ENCODE data around the gene ADK.

Gene ADK

DNA sequence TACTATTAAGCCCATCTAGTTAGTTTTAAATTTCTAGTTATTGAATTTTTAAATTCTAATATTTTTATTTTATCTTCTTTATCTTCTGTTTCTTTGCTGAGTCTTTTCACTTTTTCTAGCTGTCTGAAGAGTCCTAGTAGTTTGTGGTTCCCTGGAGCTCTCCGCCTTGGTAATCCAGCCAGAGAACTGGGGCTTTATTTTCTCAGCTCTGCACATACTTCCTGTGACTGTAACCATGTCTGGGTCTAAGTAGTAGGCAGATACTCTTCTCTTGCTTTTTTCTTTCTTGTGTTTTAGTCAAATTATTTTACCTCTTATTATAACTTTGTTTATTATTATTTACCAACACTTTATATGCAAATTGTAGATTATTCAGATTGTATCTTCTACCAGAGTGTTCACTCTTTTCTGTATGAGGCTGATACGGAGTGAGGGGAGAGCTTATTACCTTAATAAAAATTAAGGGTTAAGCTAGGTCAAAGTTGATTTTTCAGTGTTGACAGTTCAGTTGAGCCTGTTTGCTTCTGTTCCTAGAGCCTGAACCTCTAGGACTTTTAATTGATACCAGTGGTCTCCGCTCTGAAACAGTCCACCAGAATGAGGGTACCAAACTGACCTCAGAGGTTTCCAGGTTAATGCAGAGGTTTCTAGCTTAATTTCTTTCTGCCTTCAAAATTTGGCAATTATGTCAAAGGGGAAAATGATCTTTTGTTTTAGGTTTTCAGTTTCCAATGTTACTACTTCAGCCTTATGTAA lies 155.4 kb downstream of the ADK start:
- Histone ChIP-seq H3K4me1 (ENCODE audit: control insufficient read depth in 1 of 2, insufficient read depth in 1 of 2, low read depth in 1 of 2, low read length in 1 of 2) (no peaks in the 10 kb centered on the region), H3K9me3 (no peaks in the 10 kb centered on the region), H3K27me3 (no peaks in the 10 kb centered on the region), H3K36me3 (no peaks in the 10 kb centered on the region), H3K27ac (no peak overlapping the region), H3K4me3 (ENCODE audit: low read depth in 1 of 2, low read length in 1 of 2) (no peak overlapping the region)
- TF ChIP-seq, protein P1, sequence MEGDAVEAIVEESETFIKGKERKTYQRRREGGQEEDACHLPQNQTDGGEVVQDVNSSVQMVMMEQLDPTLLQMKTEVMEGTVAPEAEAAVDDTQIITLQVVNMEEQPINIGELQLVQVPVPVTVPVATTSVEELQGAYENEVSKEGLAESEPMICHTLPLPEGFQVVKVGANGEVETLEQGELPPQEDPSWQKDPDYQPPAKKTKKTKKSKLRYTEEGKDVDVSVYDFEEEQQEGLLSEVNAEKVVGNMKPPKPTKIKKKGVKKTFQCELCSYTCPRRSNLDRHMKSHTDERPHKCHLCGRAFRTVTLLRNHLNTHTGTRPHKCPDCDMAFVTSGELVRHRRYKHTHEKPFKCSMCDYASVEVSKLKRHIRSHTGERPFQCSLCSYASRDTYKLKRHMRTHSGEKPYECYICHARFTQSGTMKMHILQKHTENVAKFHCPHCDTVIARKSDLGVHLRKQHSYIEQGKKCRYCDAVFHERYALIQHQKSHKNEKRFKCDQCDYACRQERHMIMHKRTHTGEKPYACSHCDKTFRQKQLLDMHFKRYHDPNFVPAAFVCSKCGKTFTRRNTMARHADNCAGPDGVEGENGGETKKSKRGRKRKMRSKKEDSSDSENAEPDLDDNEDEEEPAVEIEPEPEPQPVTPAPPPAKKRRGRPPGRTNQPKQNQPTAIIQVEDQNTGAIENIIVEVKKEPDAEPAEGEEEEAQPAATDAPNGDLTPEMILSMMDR (IDR thresholded peaks at IDR 0.05), result no peak

DNA sequence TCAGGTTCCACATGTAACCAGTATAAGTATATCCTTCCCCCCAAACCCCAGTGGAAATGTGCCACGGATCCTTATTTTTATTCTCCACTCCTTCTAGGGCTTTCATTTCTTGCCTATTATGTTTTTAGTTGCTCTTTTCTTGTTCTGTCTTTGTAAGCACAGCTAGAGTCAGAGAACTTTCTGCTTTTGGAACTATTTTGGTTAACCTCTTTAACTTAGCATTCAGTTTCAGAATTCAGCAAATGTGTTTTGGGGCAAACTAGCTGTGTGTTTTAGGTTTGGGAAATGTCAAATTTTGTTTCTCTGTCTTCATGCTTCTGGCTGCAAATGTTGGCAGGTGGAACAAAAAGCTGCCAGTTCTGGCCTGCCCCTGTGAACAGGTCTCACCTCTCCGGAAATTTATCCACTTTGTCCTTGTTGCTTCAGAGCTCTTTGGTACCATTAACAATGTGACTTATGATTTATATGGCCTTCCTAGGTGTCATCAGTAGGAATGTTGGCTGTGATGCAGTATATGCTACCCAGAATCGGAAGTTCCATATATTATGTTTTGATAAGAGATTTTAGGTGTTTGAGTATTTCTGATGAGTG lies 156.1 kb downstream of the ADK start:
- Histone ChIP-seq H3K27me3 (no peaks in the 10 kb centered on the region), H3K27ac (no peak overlapping the region), H3K36me3 (no peaks in the 10 kb centered on the region), H3K9me3 (no peaks in the 10 kb centered on the region), H3K4me3 (ENCODE audit: low read depth in 1 of 2, low read length in 1 of 2) (no peak overlapping the region), H3K4me1 (ENCODE audit: control insufficient read depth in 1 of 2, insufficient read depth in 1 of 2, low read depth in 1 of 2, low read length in 1 of 2) (no peaks in the 10 kb centered on the region)
- TF ChIP-seq, protein P1 (IDR thresholded peaks at IDR 0.05), result no peak

DNA sequence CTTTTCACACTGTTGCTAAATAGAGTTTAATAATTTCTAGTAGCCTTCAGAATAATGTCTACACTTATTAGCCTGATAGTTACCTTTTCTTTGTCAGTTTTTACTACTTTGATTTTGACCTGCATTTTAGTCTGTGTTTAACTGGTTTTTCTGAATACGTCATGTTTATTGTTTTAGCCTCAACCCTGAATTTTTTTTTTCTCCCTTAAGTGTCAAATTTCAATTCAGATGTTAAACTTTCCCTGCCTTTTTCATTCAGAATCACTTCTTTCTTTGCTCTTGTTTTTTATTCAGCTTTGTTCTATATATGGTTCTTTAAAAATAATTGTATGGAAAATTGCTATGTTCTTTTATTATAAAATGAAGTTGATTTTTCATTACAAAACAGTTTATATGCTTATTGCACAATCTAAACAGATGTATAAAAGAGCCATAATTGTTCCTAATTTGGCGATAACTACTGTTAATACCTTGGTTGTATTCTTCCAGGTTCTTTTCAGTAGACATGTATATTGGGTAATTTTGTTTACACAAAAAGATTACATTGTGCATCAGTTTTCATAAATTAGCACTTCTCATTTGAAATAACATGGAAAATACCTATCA lies 159.7 kb downstream of the ADK start:
- no peaks in the 10 kb centered on the region for H3K4me1 ChIP-seq (ENCODE audit: control insufficient read depth in 1 of 2, insufficient read depth in 1 of 2, low read depth in 1 of 2, low read length in 1 of 2)
- no peaks in the 10 kb centered on the region for H3K9me3 ChIP-seq
- TF ChIP-seq, protein P1 (IDR thresholded peaks at IDR 0.05), result no peak
- no peaks in the 10 kb centered on the region for H3K27me3 ChIP-seq
- H3K36me3 ChIP-seq, result no peaks in the 10 kb centered on the region
- no peak overlapping the region for H3K27ac ChIP-seq
- H3K4me3 ChIP-seq (ENCODE audit: low read depth in 1 of 2, low read length in 1 of 2), result no peak overlapping the region

DNA sequence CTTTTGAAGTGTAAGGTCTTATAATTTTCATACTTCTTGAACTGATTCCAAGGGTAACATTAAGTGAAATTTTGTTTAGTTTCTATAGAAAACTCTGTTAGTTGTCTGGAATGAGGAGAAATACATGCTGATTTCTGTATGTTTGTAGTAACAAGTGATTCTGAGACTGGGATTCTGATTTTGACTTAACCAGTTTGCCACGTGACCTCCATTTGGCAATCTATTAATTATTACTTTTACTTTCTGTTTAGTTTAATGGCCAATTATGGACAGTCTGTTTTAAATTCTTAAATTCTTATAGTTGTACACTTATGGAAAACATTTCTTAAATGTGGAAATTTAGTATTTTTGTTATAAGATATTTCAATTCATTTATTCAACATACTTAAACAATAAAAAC lies 163.1 kb downstream of the ADK start:
- Histone ChIP-seq H3K27ac (no peak overlapping the region), H3K36me3 (no peaks in the 10 kb centered on the region), H3K27me3 (no peaks in the 10 kb centered on the region), H3K9me3 (no peaks in the 10 kb centered on the region), H3K4me1 (ENCODE audit: control insufficient read depth in 1 of 2, insufficient read depth in 1 of 2, low read depth in 1 of 2, low read length in 1 of 2) (no peaks in the 10 kb centered on the region), H3K4me3 (ENCODE audit: low read depth in 1 of 2, low read length in 1 of 2) (no peak overlapping the region)
- TF ChIP-seq, protein P1 (IDR thresholded peaks at IDR 0.05), result no peak

DNA sequence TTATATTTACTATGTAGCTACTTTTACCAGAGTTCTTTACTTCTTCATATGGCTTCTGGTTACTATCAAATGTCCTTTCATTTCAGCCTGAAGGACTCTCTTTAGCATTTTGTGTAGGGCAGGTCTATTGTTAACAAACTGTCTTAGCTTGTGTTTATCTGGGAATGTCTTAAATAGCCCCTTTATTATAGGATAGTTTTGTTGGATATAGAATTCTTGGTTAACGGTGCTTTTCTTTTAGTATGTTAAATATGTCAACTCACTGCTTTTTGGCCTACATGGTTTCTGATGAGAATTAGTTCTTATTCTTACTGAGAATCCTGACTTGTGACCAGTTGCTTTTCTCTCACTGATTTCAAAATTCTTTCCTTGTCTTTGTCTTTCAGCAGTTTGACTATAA lies 169.0 kb downstream of the ADK start:
- Histone ChIP-seq H3K27ac (no peak overlapping the region), H3K4me1 (ENCODE audit: control insufficient read depth in 1 of 2, insufficient read depth in 1 of 2, low read depth in 1 of 2, low read length in 1 of 2) (no peaks in the 10 kb centered on the region), H3K4me3 (ENCODE audit: low read depth in 1 of 2, low read length in 1 of 2) (no peak overlapping the region), H3K36me3 (no peaks in the 10 kb centered on the region), H3K27me3 (no peaks in the 10 kb centered on the region), H3K9me3 (no peaks in the 10 kb centered on the region)
- TF ChIP-seq, protein P1 (IDR thresholded peaks at IDR 0.05), result no peak

All from neutrophil (primary cell).